Measurements from ENCODE around the gene ADGRF1. TPM values are rescaled to one million over a fixed set of nuclear protein-coding genes. Genes with fewer than 3 reads are reported as not detected.

The ADGRF1 gene
- total and polyA plus RNA-seq, 2 donors from 2014 or later: 28.6 to 58.8 TPM

DNA sequence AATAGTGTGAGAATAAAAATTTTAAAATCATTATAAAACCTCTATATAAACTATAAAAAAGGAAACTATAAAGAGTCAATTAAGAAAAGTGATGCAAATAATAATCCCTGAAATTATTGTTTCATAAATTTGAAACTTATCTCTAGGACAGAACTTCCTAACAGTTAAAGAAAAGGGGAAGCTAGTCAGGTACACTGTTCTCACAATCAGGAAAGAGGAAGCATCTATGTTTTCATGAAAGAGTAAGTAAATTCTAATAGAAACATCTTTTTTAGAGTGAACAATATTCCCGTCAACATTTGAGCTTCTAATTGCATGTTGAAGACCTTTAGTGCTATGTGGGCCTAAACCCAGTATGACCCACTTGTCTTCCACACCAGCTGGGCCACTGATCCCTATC is 1.2 kb upstream of the ADGRF1 start:
- Histone ChIP-seq H3K4me3 (ENCODE audit: low read length in 3 of 3) (no peak overlapping the region), H3K36me3 (ENCODE audit: control insufficient read depth in 2 of 3, insufficient read depth in 3 of 3, low read length in 3 of 3) (no peaks in the 10 kb centered on the region), H3K9me3 (ENCODE audit: control insufficient read depth in 2 of 3, insufficient read depth in 1 of 3, low read length in 3 of 3) (no peaks in the 10 kb centered on the region), H3K27me3 (ENCODE audit: control insufficient read depth, insufficient read depth, low read length) (no peaks in the 10 kb centered on the region), H3K4me1 (ENCODE audit: control insufficient read depth in 2 of 3, insufficient read depth in 2 of 3, low read depth in 1 of 3, low read length in 3 of 3) (peaks cover 0 to 14% (median 0%) of the 10 kb centered on the region in 3 donors), H3K9ac (ENCODE audit: low read length in 3 of 3) (no peak overlapping the region), H3K27ac (ENCODE audit: low read depth in 2 of 2, low read length in 2 of 2) (no peak overlapping the region)
- DNase-seq: no peak
- TF ChIP-seq, protein P1, sequence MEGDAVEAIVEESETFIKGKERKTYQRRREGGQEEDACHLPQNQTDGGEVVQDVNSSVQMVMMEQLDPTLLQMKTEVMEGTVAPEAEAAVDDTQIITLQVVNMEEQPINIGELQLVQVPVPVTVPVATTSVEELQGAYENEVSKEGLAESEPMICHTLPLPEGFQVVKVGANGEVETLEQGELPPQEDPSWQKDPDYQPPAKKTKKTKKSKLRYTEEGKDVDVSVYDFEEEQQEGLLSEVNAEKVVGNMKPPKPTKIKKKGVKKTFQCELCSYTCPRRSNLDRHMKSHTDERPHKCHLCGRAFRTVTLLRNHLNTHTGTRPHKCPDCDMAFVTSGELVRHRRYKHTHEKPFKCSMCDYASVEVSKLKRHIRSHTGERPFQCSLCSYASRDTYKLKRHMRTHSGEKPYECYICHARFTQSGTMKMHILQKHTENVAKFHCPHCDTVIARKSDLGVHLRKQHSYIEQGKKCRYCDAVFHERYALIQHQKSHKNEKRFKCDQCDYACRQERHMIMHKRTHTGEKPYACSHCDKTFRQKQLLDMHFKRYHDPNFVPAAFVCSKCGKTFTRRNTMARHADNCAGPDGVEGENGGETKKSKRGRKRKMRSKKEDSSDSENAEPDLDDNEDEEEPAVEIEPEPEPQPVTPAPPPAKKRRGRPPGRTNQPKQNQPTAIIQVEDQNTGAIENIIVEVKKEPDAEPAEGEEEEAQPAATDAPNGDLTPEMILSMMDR (IDR thresholded peaks at IDR 0.05; ENCODE audit: borderline replicate concordance, extremely low read depth, insufficient read depth): no peak
- FAIRE-seq: peak; percentile 76
- intact Hi-C loops (cut with DNase I): no loop called here

DNA sequence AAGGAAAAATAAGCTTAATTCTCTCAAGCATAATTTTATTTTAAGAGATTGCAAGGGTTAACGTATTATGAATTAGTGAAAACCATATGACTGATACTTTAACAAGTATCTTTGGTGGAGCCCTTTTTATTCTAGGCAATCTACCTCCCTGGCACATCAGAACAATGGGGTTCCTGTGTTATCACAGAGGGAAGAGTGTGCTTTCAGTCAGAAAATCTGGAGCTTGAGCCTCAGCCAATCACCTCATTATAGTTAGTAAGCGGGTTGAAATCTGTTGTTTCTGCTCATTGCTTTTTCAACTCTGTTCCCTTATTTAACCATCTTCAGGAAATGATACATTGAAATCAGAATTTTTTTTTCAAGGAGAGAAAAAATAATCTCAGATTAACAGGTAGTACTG is 391 bp downstream of the ADGRF1 start:
- intact Hi-C loops (cut with DNase I): no loop called here
- Histone ChIP-seq H3K27ac (ENCODE audit: low read depth in 2 of 2, low read length in 2 of 2) (peak overlapping the region; percentile 30 to 62), H3K4me1 (ENCODE audit: control insufficient read depth in 2 of 3, insufficient read depth in 2 of 3, low read depth in 1 of 3, low read length in 3 of 3) (peaks cover 0 to 6% (median 0%) of the 10 kb centered on the region in 3 donors), H3K9me3 (ENCODE audit: control insufficient read depth in 2 of 3, insufficient read depth in 1 of 3, low read length in 3 of 3) (no peaks in the 10 kb centered on the region), H3K27me3 (ENCODE audit: control insufficient read depth, insufficient read depth, low read length) (no peaks in the 10 kb centered on the region), H3K36me3 (ENCODE audit: control insufficient read depth in 2 of 3, insufficient read depth in 3 of 3, low read length in 3 of 3) (no peaks in the 10 kb centered on the region), H3K4me3 (ENCODE audit: low read length in 3 of 3) (peak overlapping the region; percentile 40 to 59 (median 43)), H3K9ac (ENCODE audit: low read length in 3 of 3) (peak overlapping the region in 2 of 3 donors; percentile 2 to 53)
- FAIRE-seq (no peak), DNase-seq (no peak)
- TF ChIP-seq, protein P1 (IDR thresholded peaks at IDR 0.05; ENCODE audit: borderline replicate concordance, extremely low read depth, insufficient read depth): no peak

DNA sequence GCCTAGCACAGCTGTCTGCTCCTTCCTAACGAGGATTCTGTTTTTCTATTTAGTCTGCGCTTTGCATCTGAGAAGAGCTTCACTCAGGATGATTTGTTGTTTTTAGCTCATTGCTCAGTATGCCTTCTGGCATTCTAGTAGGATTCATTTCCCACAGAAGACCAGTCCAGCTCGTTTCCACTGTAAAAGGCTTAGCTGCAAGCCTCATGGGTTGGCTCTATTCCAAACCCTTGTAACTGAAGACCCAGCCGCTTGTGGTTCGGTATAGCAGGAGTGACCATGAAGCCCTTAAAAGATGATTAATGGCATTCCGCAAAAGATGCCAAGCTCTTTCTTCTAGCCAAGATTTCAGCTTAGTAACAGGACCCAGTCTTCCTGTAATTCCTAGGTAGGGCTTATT is 7.2 kb downstream of the ADGRF1 start:
- Histone ChIP-seq H3K4me1 (ENCODE audit: control insufficient read depth in 2 of 3, insufficient read depth in 2 of 3, low read depth in 1 of 3, low read length in 3 of 3) (peaks cover 0 to 5% (median 0%) of the 10 kb centered on the region in 3 donors), H3K4me3 (ENCODE audit: low read length in 3 of 3) (no peak overlapping the region), H3K9ac (ENCODE audit: low read length in 3 of 3) (no peak overlapping the region), H3K36me3 (ENCODE audit: control insufficient read depth in 2 of 3, insufficient read depth in 3 of 3, low read length in 3 of 3) (no peaks in the 10 kb centered on the region), H3K27ac (ENCODE audit: low read depth in 2 of 2, low read length in 2 of 2) (no peak overlapping the region), H3K27me3 (ENCODE audit: control insufficient read depth, insufficient read depth, low read length) (no peaks in the 10 kb centered on the region), H3K9me3 (ENCODE audit: control insufficient read depth in 2 of 3, insufficient read depth in 1 of 3, low read length in 3 of 3) (no peaks in the 10 kb centered on the region)
- TF ChIP-seq, protein P1 (IDR thresholded peaks at IDR 0.05; ENCODE audit: borderline replicate concordance, extremely low read depth, insufficient read depth): no peak
- DNase-seq (peak in 4 of 5 donors; percentile 77 to 96 (median 92)), FAIRE-seq (no peak)
- intact Hi-C loops (cut with DNase I): no loop called here

DNA sequence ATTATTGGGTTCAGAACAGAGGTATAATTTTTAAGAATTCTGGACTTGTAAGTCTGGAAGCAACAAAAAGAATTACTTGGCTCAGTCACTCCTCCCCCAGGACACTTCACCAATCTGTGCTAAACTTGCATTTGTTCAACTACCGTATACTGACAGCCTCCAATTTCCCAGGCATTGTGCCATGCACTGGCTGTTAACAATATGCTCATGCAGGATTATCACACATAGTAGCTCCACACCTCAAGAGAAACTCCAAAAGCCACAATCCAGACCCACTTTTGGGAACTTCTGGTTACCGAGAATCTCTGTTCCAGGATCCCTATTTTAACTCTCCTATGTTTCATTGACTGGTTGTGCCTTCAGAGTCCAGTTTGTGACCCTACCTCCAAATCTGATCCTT is 7.7 kb downstream of the ADGRF1 start:
- FAIRE-seq (no peak), DNase-seq (no peak)
- Histone ChIP-seq H3K36me3 (ENCODE audit: control insufficient read depth in 2 of 3, insufficient read depth in 3 of 3, low read length in 3 of 3) (no peaks in the 10 kb centered on the region), H3K9ac (ENCODE audit: low read length in 3 of 3) (no peak overlapping the region), H3K27ac (ENCODE audit: low read depth in 2 of 2, low read length in 2 of 2) (no peak overlapping the region), H3K4me1 (ENCODE audit: control insufficient read depth in 2 of 3, insufficient read depth in 2 of 3, low read depth in 1 of 3, low read length in 3 of 3) (peaks cover 0 to 5% (median 0%) of the 10 kb centered on the region in 3 donors), H3K27me3 (ENCODE audit: control insufficient read depth, insufficient read depth, low read length) (no peaks in the 10 kb centered on the region), H3K4me3 (ENCODE audit: low read length in 3 of 3) (no peak overlapping the region), H3K9me3 (ENCODE audit: control insufficient read depth in 2 of 3, insufficient read depth in 1 of 3, low read length in 3 of 3) (no peaks in the 10 kb centered on the region)
- TF ChIP-seq, protein P1 (IDR thresholded peaks at IDR 0.05; ENCODE audit: borderline replicate concordance, extremely low read depth, insufficient read depth): no peak
- intact Hi-C loops (cut with DNase I): no loop called here
